ENCODE measurements around the gene SEC14L2. TPM values are rescaled to one million over a fixed set of nuclear protein-coding genes. Genes with fewer than 3 reads are reported as not detected.

Gene SEC14L2
- total RNA-seq, 4 donors from 2014 or later: 10.0 to 29.1 (median 12.4) TPM

DNA sequence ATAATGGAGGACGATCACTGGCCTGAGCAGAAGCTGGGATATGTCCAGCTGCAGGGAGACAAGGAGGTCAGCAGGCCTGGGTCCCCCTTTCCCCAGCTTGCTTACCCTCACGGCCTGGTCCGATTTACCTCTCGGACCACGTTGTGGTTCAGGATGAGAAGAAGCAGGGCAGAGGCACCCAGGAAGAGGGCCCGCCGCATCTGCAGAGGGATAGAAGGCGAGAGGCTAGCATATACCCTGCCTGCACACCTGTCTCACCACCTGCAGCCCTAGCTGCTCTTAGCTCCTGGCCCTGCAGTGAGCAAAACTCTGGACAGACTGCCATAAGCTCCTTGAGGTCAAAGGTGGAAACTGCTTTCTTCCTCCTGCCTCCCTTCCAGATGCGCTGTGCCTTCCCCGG lies 10.9 kb upstream of the SEC14L2 start:
- H3K27me3 ChIP-seq: no peaks in the 10 kb centered on the region
- H3K27ac ChIP-seq: peak overlapping the region in 2 of 4 donors; percentile 53 to 85
- H3K4me3 ChIP-seq: no peak overlapping the region
- H3K4me1 ChIP-seq: peaks cover 0 to 17% (median 10%) of the 10 kb centered on the region in 4 donors
- H3K36me3 ChIP-seq: peaks cover 0 to 38% (median 0%) of the 10 kb centered on the region in 3 donors
- no peak for TF ChIP-seq POLR2A (IDR thresholded peaks at IDR 0.05)
- DNase-seq (ENCODE audit: low spot score in 2 of 2): no peak
- H3K9me3 ChIP-seq: no peaks in the 10 kb centered on the region
- WGBS, 2 donors: 91 to 94% methylated on average over 10 of the region's 10 CpGs

DNA sequence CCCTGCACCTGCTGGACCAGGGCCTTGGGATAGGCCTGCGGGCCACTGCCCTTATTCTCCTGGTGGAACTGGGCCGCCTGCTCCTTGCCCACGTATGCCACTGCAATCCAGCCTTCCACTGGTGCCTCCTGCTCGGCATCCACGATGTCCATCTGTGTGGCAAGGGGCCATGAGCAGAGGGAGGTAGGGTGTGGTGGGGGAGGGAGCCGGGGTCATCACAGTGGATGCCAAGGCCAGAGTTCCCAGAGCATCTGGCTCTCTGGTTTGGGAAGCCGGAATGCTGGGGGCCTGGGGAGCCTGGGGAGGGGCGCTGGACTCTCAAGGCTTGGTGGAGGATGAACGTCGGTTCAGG lies 10.2 kb upstream of the SEC14L2 start:
- peak overlapping the region; percentile 53 to 85 (median 72) for H3K27ac ChIP-seq
- H3K27me3 ChIP-seq: no peaks in the 10 kb centered on the region
- no peak for DNase-seq (ENCODE audit: low spot score in 2 of 2)
- no peaks in the 10 kb centered on the region for H3K9me3 ChIP-seq
- peaks cover 0 to 31% (median 0%) of the 10 kb centered on the region in 3 donors for H3K36me3 ChIP-seq
- peaks cover 0 to 17% (median 10%) of the 10 kb centered on the region in 4 donors for H3K4me1 ChIP-seq
- TF ChIP-seq CTCF (IDR thresholded peaks at IDR 0.05) (no peak), EP300 (IDR thresholded peaks at IDR 0.05) (no peak), POLR2A (IDR thresholded peaks at IDR 0.05) (no peak)
- peak overlapping the region; percentile 52 to 70 (median 54) for H3K4me3 ChIP-seq
- WGBS, 2 donors: 11 to 19% methylated on average over 8 to 10 of the region's 10 CpGs

DNA sequence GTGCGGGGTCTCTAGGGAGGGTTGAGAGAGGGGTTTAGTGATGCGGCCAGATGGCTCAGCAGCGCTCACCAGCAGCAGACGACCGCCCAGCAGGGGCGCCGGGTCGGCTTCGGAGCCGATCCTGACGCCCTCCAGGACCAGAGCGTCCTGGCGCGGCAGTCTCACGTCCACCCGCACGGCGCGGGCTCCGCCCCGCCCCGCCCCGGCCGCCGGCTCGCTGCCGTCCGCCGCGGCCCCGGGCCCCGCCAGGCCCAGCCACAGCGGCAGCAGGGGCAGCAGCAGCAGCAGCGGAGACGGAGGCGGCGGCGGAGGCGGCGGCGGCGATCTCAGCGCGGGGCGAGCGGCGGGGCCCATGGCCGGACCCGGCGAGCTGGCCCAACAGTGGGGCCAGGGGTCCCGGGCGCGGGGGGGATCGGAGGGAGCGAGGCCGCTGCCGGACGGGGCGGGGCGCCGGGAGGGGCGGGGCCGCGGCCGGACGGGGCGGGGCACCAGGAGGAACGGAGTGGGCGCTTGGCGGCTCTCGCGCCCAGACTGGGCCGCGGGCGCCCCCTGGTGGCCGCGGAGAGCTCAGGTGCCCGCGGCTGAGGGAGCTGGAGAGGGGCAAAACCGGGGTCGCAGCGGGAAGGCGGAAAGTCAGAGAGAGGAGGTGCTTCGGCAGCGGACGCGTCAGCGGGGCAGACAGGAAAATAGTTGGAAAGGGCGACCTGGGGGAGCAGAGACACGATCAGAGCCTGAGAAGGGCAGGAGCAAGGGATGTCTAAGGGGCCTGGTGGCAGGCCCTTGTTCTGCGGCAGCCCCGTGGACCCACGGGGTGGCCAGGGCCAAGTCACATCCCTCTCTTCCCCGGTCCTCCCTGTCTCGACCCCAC lies 9.6 kb upstream of the SEC14L2 start, which contains the start of gene RNF215:
TSS of gene RNF215 (minus strand) at position 452 of the 868 bp plus-strand sequence. CDS start at position 354, 98 bp downstream.
- peaks cover 0 to 17% (median 10%) of the 10 kb centered on the region in 4 donors for H3K4me1 ChIP-seq
- WGBS, 2 donors: 1 to 2% methylated on average over 29 to 69 of the region's 95 CpGs
- TF ChIP-seq POLR2A (IDR thresholded peaks at IDR 0.05) (no peak), CTCF (IDR thresholded peaks at IDR 0.05) (peak; percentile 93 to 99 (median 95)), EP300 (IDR thresholded peaks at IDR 0.05) (no peak)
- DNase-seq (ENCODE audit: low spot score in 2 of 2): peak; percentile 68 to 71
- H3K27me3 ChIP-seq: no peaks in the 10 kb centered on the region
- peak within 1 kb of the TSS; percentile 53 to 85 (median 72) for H3K27ac ChIP-seq
- no peaks in the 10 kb centered on the region for H3K9me3 ChIP-seq
- peaks cover 0 to 25% (median 0%) of the 10 kb centered on the region in 3 donors for H3K36me3 ChIP-seq
- H3K4me3 ChIP-seq: peak within 1 kb of the TSS; percentile 52 to 70 (median 54)

GRCh38 chr22:30390974-30391691 lies 5.7 kb upstream of the SEC14L2 start:
- Histone ChIP-seq H3K9me3 (no peaks in the 10 kb centered on the region), H3K4me1 (peaks cover 0 to 15% (median 9%) of the 10 kb centered on the region in 4 donors), H3K36me3 (no peaks in the 10 kb centered on the region), H3K27me3 (peaks cover 0 to 5% of the 10 kb centered on the region in 2 donors), H3K4me3 (no peak overlapping the region), H3K27ac (peak overlapping the region in 2 of 4 donors; percentile 7 to 24)
- 61 to 63% methylated on average over 5 of the region's 5 CpGs for WGBS, 2 donors
- no peak for DNase-seq (ENCODE audit: low spot score in 2 of 2)
- TF ChIP-seq EP300 (IDR thresholded peaks at IDR 0.05): no peak
- TF ChIP-seq CTCF (IDR thresholded peaks at IDR 0.05): peak; percentile 56 to 69 (median 67)

DNA sequence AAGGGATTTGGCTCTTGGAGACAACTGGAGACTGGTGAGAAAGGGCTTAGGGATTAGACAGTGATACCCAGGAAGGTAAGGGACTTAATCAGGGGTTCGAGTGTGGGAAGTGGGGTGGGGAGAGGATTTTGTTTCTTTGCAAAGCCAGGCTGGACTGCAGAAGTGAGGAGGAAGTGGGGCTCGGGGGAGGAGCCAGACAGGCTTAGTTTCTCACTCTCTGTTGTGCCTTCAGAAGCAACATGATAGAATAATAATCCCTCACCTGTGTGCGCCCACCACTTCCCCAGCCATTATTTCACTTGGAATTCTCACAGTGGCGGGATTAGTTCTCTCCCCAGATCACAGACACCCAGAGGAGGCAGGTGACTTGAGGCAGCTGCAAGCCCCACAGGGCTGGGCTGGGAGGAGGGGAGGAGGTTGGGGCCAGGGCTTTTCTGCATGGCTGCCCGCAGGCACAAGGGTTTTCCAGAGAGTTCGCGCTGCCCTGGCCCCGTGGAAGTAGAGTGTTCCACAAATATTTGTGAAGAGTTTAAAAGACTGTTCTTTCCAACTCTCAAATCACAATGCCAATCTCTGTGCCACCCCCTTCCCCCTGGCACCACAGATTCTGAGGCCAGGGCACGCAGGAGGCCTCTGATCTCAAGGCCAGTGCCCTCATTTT lies 4.0 kb upstream of the SEC14L2 start:
- TF ChIP-seq POLR2A (IDR thresholded peaks at IDR 0.05) (no peak), CTCF (IDR thresholded peaks at IDR 0.05) (no peak), EP300 (IDR thresholded peaks at IDR 0.05) (no peak)
- H3K36me3 ChIP-seq: no peaks in the 10 kb centered on the region
- no peaks in the 10 kb centered on the region for H3K9me3 ChIP-seq
- 51% methylated on average over 9 of the region's 9 CpGs for WGBS, 2 donors
- H3K27me3 ChIP-seq: peaks cover 0 to 17% of the 10 kb centered on the region in 2 donors
- H3K4me1 ChIP-seq: peaks cover 0 to 19% (median 4%) of the 10 kb centered on the region in 4 donors
- no peak overlapping the region for H3K4me3 ChIP-seq
- DNase-seq (ENCODE audit: low spot score in 2 of 2): no peak
- no peak overlapping the region for H3K27ac ChIP-seq

All from tibial nerve (tissue), 4 donors.